Measurements from ENCODE around the gene GAGE12J.
"Not testable (repeated sequence)": the region's sequence is repeated elsewhere in the genome, so short reads cannot be mapped to it uniquely, and the experiment has no call there.

DNA sequence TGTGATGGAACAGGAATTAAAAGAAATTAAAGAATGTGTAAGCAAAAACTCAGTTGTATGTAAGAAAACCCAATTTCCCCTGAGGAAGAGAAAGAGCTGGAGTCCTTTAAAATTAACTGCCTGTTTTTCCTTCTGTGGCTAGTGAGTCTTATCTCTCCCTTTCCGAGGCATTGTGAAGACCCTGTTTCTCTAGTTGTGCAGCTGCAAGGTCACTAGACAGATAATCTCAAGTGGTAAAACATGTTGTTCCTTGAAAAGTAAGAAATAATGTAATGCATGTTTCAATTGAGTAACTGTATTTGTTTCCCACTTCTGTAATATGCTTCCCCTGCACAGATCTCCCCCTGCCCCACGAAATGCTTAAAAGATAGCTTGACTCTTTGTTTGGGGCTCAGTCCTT lies 14.1 kb upstream of the GAGE12J start:
- TF ChIP-seq, protein P1, sequence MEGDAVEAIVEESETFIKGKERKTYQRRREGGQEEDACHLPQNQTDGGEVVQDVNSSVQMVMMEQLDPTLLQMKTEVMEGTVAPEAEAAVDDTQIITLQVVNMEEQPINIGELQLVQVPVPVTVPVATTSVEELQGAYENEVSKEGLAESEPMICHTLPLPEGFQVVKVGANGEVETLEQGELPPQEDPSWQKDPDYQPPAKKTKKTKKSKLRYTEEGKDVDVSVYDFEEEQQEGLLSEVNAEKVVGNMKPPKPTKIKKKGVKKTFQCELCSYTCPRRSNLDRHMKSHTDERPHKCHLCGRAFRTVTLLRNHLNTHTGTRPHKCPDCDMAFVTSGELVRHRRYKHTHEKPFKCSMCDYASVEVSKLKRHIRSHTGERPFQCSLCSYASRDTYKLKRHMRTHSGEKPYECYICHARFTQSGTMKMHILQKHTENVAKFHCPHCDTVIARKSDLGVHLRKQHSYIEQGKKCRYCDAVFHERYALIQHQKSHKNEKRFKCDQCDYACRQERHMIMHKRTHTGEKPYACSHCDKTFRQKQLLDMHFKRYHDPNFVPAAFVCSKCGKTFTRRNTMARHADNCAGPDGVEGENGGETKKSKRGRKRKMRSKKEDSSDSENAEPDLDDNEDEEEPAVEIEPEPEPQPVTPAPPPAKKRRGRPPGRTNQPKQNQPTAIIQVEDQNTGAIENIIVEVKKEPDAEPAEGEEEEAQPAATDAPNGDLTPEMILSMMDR (IDR thresholded peaks at IDR 0.05; ENCODE audit: low read depth, low read length, poor library complexity, severe bottlenecking) = not testable (repeated sequence)
- TF ChIP-seq EZH2phosphoT487 (IDR thresholded peaks at IDR 0.05; ENCODE audit: borderline replicate concordance, low read length) = not testable (repeated sequence)
